Activated CD4-positive, CD25-positive, alpha-beta regulatory T cell treated with anti-CD3 and anti-CD28 coated beads, Interleukin-2, amount 50 U/mL, for 72 hours (primary cell): Measurements from ENCODE around the gene PTF1A.

Experiments
- DNase-seq: peaks from one replicate; pipeline ENCODE4 v3.0.0; 2021

The PTF1A gene

DNA sequence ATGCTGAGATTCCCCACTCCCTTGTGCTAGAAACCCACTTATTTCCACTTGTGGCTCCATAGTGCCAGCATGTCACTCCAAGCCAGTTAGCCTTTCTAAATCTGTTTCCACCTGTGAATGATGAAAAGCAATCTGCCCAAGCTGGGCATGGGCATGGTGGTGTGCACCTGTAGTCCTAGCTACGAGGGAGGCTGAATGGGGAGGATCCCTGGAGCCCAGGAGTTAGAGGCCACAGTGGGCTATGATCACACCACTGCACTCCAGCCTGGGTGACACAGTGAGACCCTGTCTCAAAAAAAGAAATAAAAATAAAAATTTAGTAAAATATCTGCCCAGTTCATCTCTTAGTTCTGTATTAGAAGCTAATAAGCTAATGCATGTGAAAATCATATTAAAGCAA, 5.0 kb upstream of the PTF1A start:
- DNase-seq = no peak

DNA sequence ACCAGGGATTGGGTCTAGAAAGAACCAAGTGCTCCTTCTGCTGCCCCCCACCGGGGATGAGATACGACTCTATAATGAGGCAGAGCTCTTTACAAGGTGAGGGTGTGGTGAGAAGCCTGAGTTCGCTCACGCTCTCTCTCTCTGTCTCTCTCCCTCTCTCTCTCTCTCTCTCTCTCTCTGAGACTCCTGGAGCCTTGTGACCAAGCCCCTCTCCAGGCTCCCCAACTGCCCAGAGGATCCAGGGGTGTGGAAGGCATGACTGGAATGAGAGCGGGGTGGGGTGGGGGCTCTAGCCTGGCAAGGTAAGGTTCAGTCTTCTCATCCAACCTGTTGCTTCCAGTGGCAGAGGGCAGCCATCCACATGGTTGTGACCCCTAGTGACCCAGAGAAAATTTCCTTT, 3.1 kb upstream of the PTF1A start:
- no peak for DNase-seq

DNA sequence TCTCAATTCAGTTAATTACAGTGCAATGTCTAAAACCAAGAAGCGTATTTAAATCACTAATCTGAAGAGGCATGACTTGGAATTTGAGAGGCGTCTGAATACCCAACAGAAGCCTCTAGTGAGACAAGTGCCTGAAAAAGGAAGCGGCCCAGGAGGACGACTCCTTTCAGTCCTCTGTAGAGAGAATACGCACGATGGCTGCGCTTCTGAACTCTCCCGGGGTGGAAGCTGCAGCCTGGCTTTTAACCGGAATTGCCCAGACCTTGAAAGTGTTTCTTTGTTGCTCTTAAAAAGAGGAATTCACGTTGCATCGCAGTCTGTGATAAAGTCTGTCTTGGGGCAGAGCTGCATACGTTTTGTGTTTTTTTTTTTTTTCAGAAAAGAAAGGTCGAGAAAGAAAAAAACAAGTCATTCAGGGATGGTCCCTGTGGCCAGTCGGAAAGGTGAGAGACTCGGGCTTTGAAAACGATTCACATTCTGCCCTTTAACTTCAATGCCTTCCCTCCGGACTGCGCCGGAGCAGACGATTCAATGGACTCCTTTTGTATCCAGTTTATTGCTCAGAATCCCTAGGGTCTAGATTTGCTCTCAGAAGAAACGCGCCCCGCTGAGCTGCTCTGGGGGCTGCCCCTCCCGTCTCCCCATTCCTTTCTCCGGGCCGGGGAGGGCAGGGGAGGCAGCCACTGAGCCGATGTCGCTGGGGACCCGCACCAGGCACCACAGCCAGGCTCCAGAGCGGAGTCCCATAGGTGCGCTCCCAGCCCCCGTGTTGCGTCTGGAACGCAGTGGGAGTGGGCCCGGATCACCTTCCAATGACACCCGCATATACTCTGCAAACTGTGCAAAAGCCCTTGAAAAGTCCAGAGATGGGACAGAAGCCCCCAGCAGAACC, 994 bp upstream of the PTF1A start:
- DNase-seq = no peak

DNA sequence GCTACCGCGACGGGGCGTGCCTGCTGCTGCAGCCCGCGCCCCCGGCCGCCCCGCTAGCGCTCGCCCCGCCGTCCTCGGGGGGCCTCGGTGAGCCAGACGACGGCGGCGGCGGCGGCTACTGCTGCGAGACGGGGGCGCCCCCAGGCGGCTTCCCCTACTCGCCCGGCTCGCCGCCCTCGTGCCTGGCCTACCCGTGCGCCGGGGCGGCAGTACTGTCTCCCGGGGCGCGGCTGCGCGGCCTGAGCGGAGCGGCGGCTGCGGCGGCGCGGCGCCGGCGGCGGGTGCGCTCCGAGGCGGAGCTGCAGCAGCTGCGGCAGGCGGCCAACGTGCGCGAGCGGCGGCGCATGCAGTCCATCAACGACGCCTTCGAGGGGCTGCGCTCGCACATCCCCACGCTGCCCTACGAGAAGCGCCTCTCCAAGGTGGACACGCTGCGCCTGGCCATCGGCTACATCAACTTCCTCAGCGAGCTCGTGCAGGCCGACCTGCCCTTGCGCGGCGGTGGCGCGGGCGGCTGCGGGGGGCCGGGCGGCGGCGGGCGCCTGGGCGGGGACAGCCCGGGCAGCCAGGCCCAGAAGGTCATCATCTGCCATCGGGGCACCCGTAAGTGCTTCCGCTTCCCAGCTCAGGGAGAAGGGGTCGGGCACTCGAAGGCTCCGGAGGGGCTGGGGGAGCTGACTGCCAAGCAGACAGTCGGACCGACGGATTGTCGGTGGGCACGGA, 761 bp downstream of the PTF1A start:
- no peak for DNase-seq

DNA sequence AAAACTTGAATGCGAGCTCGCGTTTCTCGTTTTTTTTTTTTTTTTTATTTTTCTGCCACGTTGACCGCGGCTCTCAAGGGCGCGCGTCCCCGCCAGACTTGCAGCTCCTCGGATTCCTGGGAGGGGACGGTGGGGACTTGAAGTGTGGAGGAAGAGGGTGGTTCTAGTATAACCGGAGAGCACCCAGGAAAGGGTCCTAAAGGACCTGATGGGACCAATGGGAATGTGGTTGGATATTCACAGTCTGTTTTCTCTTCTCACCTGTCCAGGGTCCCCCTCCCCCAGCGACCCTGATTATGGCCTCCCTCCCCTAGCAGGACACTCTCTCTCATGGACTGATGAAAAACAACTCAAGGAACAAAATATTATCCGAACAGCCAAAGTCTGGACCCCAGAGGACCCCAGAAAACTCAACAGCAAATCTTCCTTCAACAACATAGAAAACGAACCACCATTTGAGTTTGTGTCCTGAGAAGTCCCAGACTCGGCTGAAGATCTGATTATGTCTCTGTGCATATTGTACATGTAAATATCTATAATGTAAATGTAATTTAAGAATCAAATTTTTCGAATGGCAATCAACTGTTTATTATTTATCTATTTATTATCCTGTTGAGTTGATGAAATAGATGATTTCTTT, 1.4 kb downstream of the PTF1A start:
- DNase-seq = no peak

DNA sequence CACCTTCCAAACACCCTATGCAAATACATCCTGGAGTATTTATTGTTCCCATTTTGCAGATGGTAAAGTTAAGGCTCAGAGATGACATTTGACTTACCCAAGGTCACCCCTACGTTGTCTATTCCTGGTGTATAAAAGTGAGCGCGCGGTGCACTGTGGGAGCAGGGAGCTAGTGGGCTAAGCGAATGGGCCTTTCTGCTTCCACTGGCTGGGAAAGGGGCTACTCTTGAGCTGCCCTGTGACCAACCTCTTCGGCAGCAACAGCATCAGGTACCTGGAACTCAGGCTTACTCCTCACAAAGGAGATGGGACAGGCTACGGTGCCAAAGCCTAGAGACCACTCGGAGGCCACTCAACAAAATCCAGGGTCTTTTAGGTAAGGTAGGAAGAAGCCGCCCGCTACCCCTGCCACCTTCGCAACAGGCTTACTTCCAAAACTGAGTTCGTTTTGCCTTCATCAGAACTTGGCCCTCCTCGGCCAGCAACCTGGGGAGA, 2.4 kb downstream of the PTF1A start:
- DNase-seq = no peak

DNA sequence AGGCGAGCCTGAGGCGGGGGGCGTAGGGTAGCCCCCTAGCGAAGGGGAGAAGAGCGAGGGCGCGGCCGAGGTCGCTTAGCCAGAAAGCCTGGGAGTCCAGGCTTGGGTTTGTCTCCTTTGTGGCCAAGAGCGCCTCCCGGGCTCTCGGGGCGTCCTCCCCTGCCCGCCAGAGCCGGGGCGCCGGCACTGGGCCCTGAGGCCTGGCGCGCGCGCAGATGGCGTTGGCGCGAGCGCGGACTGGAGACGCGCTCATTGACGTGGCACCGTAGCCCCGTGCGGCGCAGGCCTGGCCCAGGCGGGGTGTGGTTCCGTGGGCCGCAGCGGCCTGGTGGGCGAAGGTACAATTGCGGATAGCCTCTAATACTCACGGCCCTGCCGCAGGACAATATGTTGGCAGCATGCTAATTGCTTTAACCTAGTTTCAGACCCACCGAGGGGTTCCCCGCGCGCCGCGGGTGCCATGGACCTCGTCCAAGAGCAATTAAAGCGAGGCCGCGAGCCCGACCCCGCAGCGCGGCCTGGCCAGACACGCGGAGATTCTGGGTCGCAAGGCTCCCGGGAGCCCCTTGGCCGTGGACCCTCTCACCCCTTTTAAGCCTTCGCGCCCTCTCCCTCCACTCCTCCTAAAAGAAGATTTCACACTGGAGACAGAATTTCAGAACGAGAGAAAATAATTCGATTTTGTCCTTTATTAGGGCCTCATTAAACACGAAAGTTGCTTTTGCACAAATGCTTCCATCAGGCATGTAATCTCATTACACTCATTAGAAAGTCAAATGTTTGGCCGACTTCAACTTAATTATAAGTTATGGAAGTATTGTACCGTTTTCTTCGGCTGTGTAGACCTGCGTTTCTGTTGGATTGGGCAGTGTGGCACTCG, 3.1 kb downstream of the PTF1A start:
- DNase-seq = no peak

DNA sequence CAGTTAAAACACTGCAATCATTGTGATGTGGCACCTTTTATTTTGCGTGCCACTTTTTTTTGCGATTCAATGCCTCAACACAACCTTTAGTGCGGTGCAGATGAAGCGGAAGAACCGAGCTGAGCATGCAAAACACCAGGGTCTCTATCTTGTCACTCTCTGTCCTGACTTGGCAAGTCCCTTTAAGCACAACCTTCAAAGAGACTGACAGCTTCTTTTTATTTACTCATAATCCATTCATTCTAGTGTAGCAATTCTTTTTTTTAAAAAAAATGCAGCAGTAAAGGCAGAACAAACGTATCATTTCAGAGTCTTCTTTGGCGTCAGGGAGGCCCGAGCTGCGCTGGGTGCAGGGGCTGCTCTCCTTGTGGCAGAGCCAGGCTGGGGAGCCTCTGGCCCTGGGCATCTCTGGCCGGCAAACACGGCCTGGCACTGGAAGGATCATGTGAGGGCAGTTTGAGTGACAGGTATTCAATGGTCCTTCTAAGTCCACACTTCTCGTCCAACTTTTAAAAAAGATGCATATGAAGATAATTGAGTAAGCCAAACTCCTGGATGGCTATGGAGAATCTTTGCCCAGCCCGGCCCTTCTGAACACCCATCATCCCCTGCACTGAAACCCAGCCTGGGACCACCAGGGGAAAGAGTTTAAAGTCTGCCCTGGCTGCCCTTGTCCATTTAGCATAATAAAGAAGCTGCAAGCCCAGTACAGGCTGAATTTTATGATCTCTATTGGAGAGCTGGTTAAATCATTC, 3.9 kb downstream of the PTF1A start:
- DNase-seq = no peak

DNA sequence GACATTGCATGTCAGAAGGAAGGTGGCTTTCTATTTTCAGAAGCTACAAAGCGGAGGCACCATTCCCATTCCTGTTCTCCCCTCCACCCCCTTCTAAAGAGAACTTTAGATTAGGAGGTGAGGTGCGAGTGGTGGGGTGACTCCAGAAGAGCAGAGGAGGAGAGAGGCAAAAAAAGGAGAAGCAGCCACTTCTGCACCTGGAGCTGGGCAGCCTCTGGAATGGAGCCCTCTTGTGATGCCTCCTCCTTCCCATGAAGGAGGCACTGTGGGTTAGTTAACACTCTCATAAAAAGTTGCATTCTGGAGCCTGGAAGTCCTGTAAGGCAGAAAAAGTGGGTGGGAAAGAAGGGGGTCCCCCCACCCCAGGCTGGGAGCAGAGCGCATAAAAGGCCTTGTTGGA, 4.8 kb downstream of the PTF1A start:
- DNase-seq = no peak

DNA sequence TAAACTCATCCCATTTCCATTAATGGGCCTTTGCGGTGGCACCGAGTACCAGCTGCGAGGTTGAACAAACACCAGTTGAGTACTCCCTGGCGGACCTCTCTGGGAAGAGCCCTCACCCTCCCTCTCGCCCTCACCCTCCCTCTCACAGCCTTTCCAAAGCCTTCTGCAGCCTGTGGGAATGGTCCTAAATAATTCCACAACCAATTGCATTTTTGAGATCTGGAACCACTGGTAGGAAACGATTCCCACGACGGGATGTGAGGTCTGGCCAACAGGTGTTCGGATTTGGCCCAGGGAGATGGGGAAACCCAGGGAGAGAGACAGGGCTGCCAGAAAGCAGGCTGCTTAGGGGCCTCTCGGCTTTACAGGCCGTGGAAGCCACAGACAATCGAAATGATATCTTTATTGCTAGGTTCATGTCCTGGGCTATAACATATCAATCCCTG, 5.3 kb downstream of the PTF1A start:
- DNase-seq = no peak

DNA sequence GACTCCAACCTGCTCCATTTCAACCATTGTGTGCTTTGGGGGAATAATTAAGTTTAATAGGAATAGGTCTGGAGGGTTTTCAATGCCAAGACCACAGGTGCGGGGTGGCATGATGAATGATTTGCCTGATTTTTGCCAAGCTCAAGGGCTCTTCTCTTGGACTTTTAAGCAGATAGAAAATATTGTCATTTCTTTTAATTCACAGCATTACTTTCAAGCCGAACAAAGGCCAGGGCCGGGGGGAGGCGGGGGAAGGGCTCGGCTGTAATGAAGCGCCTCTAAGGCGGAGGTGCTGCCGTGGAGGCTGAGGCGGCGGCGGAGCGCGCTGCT, 6.5 kb downstream of the PTF1A start:
- no peak for DNase-seq

DNA sequence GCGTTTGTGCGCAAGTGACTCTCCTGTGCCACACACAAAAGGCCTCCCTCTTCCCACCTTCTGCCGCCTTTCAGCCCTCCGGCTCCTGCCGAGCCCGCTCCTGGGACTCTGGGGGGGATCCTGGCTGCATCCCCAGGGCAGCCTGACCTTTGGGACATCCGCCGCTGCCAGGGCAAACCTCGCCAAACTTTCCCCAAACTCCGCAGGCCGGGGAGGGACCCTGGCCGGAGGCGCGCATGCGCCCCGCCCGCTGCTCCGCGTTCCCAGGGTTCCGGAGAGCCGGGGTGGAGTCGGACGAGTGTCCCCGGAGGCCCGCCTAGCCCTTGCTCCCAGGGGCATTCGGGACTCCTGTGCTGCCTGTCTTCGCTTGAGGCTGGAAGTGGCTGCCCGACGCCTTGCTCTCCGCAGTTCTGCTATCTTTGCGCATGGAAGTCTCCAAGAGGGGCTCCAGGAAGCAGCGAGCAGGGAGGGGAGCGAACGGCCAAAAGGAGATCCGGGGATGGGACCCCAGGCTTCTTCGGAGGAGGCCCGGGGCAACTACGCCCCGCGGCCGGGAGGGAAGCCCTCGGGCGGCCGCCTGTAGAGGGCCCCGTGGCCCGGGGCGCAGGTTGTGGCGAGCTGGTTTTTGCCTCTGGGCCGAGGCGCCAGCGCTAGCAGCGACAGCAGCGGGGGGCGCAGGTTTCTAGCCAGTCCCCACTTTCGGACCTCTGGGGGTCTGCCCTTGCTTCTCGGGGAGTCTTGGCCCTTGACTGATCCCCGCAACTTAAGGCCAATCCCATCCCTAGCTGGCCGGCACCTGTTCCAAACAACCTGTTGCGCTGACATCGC, 7.0 kb downstream of the PTF1A start:
- DNase-seq = no peak

DNA sequence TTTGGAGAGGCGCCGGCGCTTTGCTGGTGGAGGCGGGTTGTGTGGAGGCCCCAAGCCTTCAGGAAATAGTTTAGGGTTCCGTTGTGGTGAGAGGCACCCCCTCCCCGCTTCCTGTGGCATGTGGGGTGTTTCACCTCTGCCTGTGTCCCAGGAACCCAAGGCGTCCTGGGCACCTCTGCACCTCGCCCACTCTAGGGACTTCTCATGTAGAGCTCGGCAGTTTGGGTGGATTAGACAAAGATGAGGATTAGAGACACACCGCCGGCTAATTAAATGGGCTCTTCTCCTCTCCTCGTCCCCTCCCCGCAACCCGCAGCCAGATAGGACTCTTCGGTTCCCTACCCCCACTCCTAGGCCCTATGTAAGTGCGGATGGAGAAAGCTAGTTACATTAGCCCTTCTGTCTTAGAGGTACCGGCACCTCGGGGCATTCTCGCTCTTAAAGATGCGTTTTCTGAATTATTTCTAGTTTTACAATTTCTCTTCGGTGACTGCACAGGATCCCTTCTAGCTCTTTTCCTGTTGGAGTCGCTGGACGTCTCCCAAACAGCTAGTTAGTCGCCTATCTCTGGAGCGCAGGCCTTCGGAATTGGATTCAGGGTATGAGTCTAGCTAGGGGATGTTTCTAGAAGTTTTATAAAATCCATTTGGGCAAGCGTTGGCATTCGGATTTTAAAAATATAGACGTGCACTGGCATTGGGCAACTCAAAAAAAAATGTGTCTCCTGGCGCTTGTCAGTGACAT, 7.8 kb downstream of the PTF1A start:
- DNase-seq = no peak

DNA sequence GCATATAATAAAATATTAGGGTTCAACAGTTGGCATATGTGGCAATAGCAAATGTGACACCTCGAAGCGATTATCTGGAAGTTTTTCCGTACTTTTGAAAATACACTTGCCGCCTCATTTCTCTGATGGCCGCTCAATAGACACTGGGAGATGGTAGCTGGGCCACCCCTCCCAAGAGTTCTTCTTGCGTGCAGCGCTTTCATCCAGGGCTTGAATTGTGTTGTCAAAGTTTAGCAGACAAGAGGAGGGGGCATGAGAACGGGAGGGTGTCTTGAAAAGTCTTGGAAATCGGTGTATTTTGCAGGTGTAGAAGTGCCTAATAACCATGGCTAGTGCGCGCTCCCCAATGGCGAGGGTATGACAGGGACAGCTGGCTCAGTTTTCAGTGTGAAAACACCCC, 8.5 kb downstream of the PTF1A start:
- no peak for DNase-seq

DNA sequence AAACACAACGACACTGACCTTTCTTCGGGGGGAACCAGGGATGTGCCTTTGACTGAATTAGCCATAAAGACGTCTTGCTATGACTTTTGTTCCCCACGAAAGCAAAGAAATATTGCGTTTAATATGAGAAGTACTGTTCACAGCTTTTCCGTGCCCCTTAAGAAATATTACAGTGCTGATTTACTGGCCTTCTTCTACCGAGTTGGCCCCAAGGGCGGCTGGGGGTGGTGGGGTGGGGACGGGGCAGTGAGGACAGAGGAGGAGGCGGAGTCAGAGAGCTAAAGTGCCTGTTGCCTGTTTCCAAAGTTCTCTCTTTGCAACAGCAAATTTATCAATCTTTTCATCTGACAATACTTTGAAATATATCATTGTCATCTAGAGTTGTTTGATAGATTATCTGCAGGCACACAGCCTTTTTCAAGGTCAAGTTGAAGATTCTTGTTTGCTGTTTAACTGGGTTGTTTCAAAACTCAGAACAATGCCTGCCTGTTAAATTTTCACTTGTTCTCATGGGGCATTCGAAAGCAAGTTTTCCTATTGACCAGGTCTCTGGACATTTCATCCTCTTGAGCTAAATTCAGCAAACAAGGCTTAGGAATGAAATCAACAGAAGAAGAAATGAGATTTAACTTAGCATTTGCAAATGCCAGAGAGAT, 9.0 kb downstream of the PTF1A start:
- no peak for DNase-seq

DNA sequence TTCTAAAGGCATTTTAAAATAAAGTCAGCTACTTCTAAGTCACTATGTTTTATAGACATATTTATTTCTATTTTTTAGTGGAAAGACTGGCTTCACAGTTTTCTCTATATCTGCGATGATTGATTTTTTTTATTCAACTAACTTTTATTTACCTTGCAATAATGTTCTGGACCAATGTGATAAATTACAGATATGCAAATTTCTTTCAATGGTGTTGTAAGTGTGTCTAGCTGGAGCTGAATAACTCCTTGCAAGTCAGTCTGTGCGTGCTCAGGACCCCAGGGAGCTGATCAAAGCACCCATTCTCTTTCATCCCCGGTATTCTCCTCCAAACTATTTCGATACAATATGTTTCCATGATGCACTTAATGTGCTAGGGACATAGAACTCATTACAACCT, 9.7 kb downstream of the PTF1A start:
- no peak for DNase-seq

DNA sequence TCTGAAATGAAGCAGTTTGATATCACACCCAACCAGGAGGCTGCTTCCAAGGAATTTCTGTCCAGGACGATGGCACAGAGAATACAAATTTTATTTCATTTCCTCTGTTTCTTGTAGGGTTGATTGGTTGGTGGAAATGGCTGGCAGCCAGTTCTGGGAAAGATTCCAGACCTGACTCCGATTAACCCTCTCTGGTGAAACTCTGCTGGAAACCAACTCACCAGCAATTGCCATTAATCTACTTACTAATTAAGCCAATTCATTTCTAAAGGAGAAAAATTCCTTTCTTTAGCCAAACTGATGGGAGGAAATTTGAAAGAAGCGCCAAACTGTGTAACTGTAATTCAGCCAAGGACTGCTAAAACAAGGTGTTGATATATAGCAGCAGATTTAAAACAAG, 10.7 kb downstream of the PTF1A start:
- DNase-seq = no peak

DNA sequence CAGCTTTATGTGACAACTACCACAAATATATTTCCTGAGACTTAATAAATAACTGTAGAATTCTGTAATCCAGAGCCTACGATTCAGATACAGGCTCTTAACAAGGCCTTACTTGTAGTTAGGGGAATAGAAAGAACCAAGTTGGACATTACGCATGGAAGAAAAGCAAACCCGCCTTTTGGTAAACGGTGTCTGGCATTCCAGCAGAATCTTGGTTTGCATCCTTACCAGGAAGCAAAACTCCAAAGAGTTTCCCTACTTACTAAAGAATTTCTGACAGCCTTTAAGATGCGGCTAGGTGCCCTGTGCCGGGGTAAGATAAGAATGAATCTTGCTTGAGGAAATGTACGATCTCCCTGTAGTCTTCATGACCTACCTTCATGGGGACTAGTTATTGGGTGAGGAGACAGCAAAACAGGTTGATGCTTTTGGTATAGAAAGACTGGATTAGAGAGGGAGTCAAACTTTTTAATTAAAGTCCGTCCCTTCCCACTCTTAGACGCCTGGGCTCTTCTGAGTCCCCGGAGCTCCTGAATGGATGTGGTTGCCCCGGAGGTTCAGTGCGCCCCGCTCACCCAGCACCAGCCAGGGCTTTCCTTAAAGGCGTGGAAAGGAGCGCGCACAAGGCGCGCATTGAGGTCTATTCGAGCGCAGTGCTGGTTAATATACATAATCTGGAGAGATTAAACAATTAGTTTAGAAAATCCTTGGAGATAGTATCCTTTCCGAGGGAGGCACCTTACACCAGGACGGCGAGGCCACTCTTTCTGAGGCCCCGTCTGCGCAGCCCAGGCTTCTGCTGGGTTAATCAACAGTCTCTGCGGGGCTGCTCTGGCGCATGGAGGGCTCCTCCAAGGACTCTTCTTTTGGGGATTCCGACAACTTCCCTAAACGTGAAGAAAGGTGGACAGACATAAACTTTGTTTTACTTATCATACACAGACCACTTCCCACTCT, 11.5 kb downstream of the PTF1A start:
- no peak for DNase-seq

DNA sequence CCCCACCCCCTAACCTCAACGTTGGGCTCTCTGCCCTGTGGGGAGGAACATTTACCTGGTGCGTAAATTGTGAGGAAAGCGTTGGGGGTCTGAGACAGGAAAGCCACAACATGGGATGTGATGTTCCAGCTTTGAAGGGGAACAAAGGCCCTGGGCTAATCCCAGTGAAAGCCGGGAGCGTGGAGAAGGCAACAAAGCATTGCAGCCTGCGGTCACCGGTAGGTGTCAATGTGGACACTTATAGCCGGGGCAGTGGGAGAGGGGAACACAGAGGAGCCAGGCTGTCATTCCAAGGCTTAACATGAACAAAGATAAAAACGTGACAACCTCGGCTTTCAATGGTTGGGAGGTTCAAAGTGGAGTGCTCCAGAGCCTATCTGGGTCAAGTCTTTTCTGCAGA, 12.7 kb downstream of the PTF1A start:
- no peak for DNase-seq
